H1 (cell line): Measurements from ENCODE around the gene SPATA19. TPM values are rescaled to one million over a fixed set of nuclear protein-coding genes. Genes with fewer than 3 reads are reported as not detected.

Source experiments
- CTCF ChIA-PET: fragments of 300-600 bp; sonication (Branson Sonifier 250); formaldehyde crosslinking; loops from one replicate; lab custom pipeline; 2021; ENCODE audit not compliant: partially characterized antibody; lab: Charles Lee
- POLR2A ChIA-PET: fragments of 300-600 bp; sonication (Branson Sonifier 250); formaldehyde crosslinking; loops from one replicate; lab custom pipeline; 2021; ENCODE audit warnings: inconsistent platforms; ENCODE audit not compliant: partially characterized antibody; lab: Charles Lee
- DNase-seq, 2 experiments: peaks; one replicate each; pipeline versions ENCODE4 v3.0.0 to v3.0.0-alpha.2; 2010 to 2022; ENCODE audit warnings: low spot score in 2 of 2, low read depth in 1 of 2, mixed read lengths in 1 of 2
- FAIRE-seq: peaks from 2 replicates; lab custom pipeline; 2011; peaks lifted over from hg19 to GRCh38; lab: Jason Lieb, UNC
- H2AFZ ChIP-seq: 2 replicates; pipeline ENCODE4 v1.8.1; 2012; ENCODE audit warnings: low read length, inconsistent platforms
- H2AK5ac ChIP-seq: 2 replicates; pipeline ENCODE4 v1.6.1; 2013; ENCODE audit warnings: low read depth, low read length
- H2BK120ac ChIP-seq: replicated peaks from 2 replicates; pipeline ENCODE3; 2013; ENCODE audit warnings: low read depth, low read length, inconsistent platforms
- H2BK12ac ChIP-seq: 2 replicates; pipeline ENCODE4 v1.6.1; 2013; ENCODE audit warnings: low read depth, low read length
- H2BK15ac ChIP-seq: 2 replicates; pipeline ENCODE4 v1.6.1; 2013; ENCODE audit warnings: low read length
- H2BK20ac ChIP-seq: 2 replicates; pipeline ENCODE4 v1.6.1; 2013; ENCODE audit warnings: low read length
- H2BK5ac ChIP-seq: 2 replicates; pipeline ENCODE4 v1.6.1; 2013; ENCODE audit warnings: low read depth, low read length
- H3K14ac ChIP-seq: 2 replicates; pipeline ENCODE4 v1.6.1; 2013; ENCODE audit warnings: inconsistent platforms; ENCODE audit not compliant: insufficient read length
- H3K18ac ChIP-seq: 2 replicates; pipeline ENCODE4 v1.6.1; 2013; ENCODE audit warnings: low read length; ENCODE audit errors: extremely low read depth
- H3K23ac ChIP-seq: 2 replicates; pipeline ENCODE4 v1.6.1; 2013; ENCODE audit warnings: inconsistent platforms; ENCODE audit not compliant: insufficient read length
- H3K23me2 ChIP-seq: 2 replicates; pipeline ENCODE4 v1.6.1; 2013; ENCODE audit warnings: low read depth, low read length
- H3K27ac ChIP-seq: 2 replicates; pipeline ENCODE4 v1.6.1; 2011; ENCODE audit warnings: low read depth, low read length, inconsistent platforms
- H3K27me3 ChIP-seq, 4 experiments: replicated peaks in 1 of 4; 1 replicate in 1 of 4; 2 replicates in 3 of 4; pipeline versions ENCODE4 v1.6.1 to v1.8.1; 2011 to 2013; ENCODE audit warnings: low read length in 3 of 4, mild to moderate bottlenecking in 3 of 4, inconsistent platforms in 2 of 4, mixed read lengths in 2 of 4, moderate library complexity in 1 of 4; ENCODE audit not compliant: control insufficient read depth in 3 of 4, insufficient read depth in 3 of 4; ENCODE audit errors: extremely low read depth in 1 of 4
- H3K36me3 ChIP-seq, 4 experiments: 2 replicates each; pipeline versions ENCODE4 v1.6.1 to v1.8.1; 2011 to 2013; ENCODE audit warnings: mild to moderate bottlenecking in 4 of 4, low read length in 3 of 4, moderate library complexity in 2 of 4, control low read depth in 1 of 4, inconsistent platforms in 1 of 4; ENCODE audit not compliant: insufficient read depth in 4 of 4, control insufficient read depth in 2 of 4
- H3K4ac ChIP-seq: replicated peaks from 2 replicates; pipeline ENCODE3; 2013; ENCODE audit warnings: low read length, low read depth, mixed read lengths, inconsistent platforms; ENCODE audit not compliant: insufficient read length
- H3K4me1 ChIP-seq, 4 experiments: replicated peaks in 1 of 4; 1 replicate in 1 of 4; 2 replicates in 3 of 4; pipeline versions ENCODE4 v1.6.1 to v1.8.1; 2011 to 2013; ENCODE audit warnings: low read length in 3 of 4, inconsistent platforms in 2 of 4, mixed read lengths in 1 of 4; ENCODE audit not compliant: insufficient read depth in 4 of 4, control insufficient read depth in 3 of 4
- H3K4me2 ChIP-seq, 2 experiments: 2 replicates each; pipeline versions ENCODE4 v1.6.1 to v1.8.1; 2011 to 2013; ENCODE audit warnings: low read depth in 2 of 2, low read length in 2 of 2, control low read depth in 1 of 2, inconsistent platforms in 1 of 2, mild to moderate bottlenecking in 1 of 2; ENCODE audit not compliant: insufficient read depth in 1 of 2
- H3K4me3 ChIP-seq, 4 experiments: fragments of 200-600, 300-600 bp in 1 of 4; sonication (generic), shearing (Covaris generic), sonication (Bioruptor Twin) in 1 of 4; 2 replicates each; pipeline versions ENCODE4 v1.5.1 to v1.8.1; 2011 to 2016; ENCODE audit warnings: low read length in 4 of 4, low read depth in 3 of 4, control low read depth in 2 of 4, inconsistent platforms in 2 of 4, mild to moderate bottlenecking in 2 of 4, mixed read lengths in 1 of 4, moderate library complexity in 1 of 4; ENCODE audit not compliant: insufficient read depth in 2 of 4; ENCODE audit errors: extremely low read depth in 1 of 4
- H3K56ac ChIP-seq: replicated peaks from 2 replicates; pipeline ENCODE3; 2013; ENCODE audit warnings: low read depth, mild to moderate bottlenecking, mixed read lengths, low read length, inconsistent platforms; ENCODE audit not compliant: insufficient read length
- H3K79me1 ChIP-seq: 2 replicates; pipeline ENCODE4 v1.6.1; 2013; ENCODE audit warnings: low read depth, low read length, control low read depth
- H3K79me2 ChIP-seq, 2 experiments: 2 replicates each; pipeline versions ENCODE4 v1.6.1 to v1.8.1; 2012 to 2013; ENCODE audit warnings: low read length in 2 of 2, mild to moderate bottlenecking in 2 of 2, inconsistent platforms in 1 of 2; ENCODE audit not compliant: insufficient read depth in 2 of 2, control insufficient read depth in 1 of 2
- H3K9ac ChIP-seq, 4 experiments: replicated peaks in 1 of 4; 1 replicate in 1 of 4; 2 replicates in 3 of 4; pipeline versions ENCODE4 v1.6.1 to v1.8.1; 2011 to 2013; ENCODE audit warnings: low read depth in 3 of 4, low read length in 3 of 4, control low read depth in 2 of 4, mild to moderate bottlenecking in 2 of 4, moderate library complexity in 2 of 4, inconsistent platforms in 1 of 4; ENCODE audit errors: extremely low read depth in 1 of 4
- H3K9me3 ChIP-seq, 2 experiments: 2 replicates each; pipeline versions ENCODE4 v1.6.1 to v1.8.1; 2012 to 2013; ENCODE audit warnings: mild to moderate bottlenecking in 2 of 2, moderate library complexity in 2 of 2, control low read depth in 1 of 2, inconsistent platforms in 1 of 2, low read depth in 1 of 2, low read length in 1 of 2, mixed read lengths in 1 of 2; ENCODE audit not compliant: insufficient read depth in 2 of 2
- H4K20me1 ChIP-seq, 2 experiments: replicated peaks in 1 of 2; 2 replicates each; pipeline versions ENCODE3 to v1.8.1; 2011 to 2013; ENCODE audit warnings: inconsistent platforms in 2 of 2, low read length in 2 of 2, mild to moderate bottlenecking in 1 of 2; ENCODE audit not compliant: insufficient read depth in 2 of 2, control insufficient read depth in 1 of 2
- H4K5ac ChIP-seq: 2 replicates; pipeline ENCODE4 v1.6.1; 2013; ENCODE audit warnings: low read length, low read depth, mixed read lengths, inconsistent platforms; ENCODE audit not compliant: insufficient read length
- H4K8ac ChIP-seq: 2 replicates; pipeline ENCODE4 v1.8.0; 2013; ENCODE audit warnings: mild to moderate bottlenecking, moderate library complexity, low read length, inconsistent platforms; ENCODE audit not compliant: insufficient read depth; ENCODE audit errors: extremely low read depth
- H4K91ac ChIP-seq: replicated peaks from 2 replicates; pipeline ENCODE3; 2013; ENCODE audit warnings: low read length, mixed read lengths, inconsistent platforms; ENCODE audit not compliant: insufficient read length
- BCL11A ChIP-seq, 2 experiments: IDR thresholded peaks; one replicate each; pipeline ENCODE4 v1.6.1; 2011; ENCODE audit warnings: low read depth in 2 of 2, low read length in 2 of 2, mild to moderate bottlenecking in 2 of 2
- CHD1 ChIP-seq: IDR thresholded peaks from 2 replicates; pipeline ENCODE4 v1.6.1; 2012; ENCODE audit warnings: low read depth, low read length, improper control_type of control experiment
- GABPA ChIP-seq: IDR thresholded peaks from 2 replicates; pipeline ENCODE4 v1.6.1; 2011; ENCODE audit warnings: mild to moderate bottlenecking, low read length, moderate library complexity, borderline replicate concordance; ENCODE audit not compliant: insufficient read depth
- GTF2F1 ChIP-seq: IDR thresholded peaks from 2 replicates; pipeline ENCODE4 v1.6.1; 2012; ENCODE audit warnings: low read depth, low read length, improper control_type of control experiment, borderline replicate concordance
- HDAC2 ChIP-seq, 2 experiments: fragments of 300-600 bp in 1 of 2; sonication (generic) in 1 of 2; IDR thresholded peaks; 2 replicates each; pipeline ENCODE4 v1.6.1; 2011 to 2012; ENCODE audit warnings: low read depth in 2 of 2, low read length in 2 of 2, mild to moderate bottlenecking in 2 of 2, moderate library complexity in 2 of 2, borderline replicate concordance in 1 of 2, inconsistent platforms in 1 of 2
- POLR2A ChIP-seq, 2 experiments: IDR thresholded peaks; 1 replicate in 1 of 2; 2 replicates in 1 of 2; pipeline ENCODE4 v1.6.1; 2011; ENCODE audit warnings: low read depth in 2 of 2, low read length in 2 of 2, mild to moderate bottlenecking in 2 of 2; ENCODE audit errors: control extremely low read depth in 1 of 2
- RFX5 ChIP-seq: IDR thresholded peaks from 2 replicates; pipeline ENCODE4 v1.6.1; 2011; ENCODE audit warnings: low read depth, low read length, improper control_type of control experiment, borderline replicate concordance
- SIN3A ChIP-seq, 2 experiments: IDR thresholded peaks in 1 of 2; conservative IDR thresholded peaks in 1 of 2; 2 replicates each; pipeline ENCODE4 v1.6.1; 2011 to 2012; ENCODE audit warnings: low read length in 2 of 2, improper control_type of control experiment in 1 of 2, low read depth in 1 of 2, mild to moderate bottlenecking in 1 of 2
- SP2 ChIP-seq: IDR thresholded peaks from 2 replicates; pipeline ENCODE4 v1.6.1; 2012; ENCODE audit warnings: mild to moderate bottlenecking, low read length, inconsistent platforms
- WGBS, 2 experiments: shearing (Covaris generic) in 1 of 2; methylation state at CpG; one replicate each; pipeline versions ENCODE4 v1.1.6 to v1.1.7; 2013 to 2015; ENCODE audit warnings: low lambda C conversion rate in 2 of 2, mixed read lengths in 2 of 2, inconsistent platforms in 1 of 2, low coverage in 1 of 2, missing lambda C conversion rate in 1 of 2; ENCODE audit not compliant: insufficient replicate concordance in 2 of 2, insufficient coverage in 1 of 2, insufficient read length in 1 of 2; ENCODE audit errors: extremely low coverage in 1 of 2, missing lambda C conversion rate in 1 of 2; 5-methylcytosine and 5-hydroxymethylcytosine counted together
- polyA plus RNA-seq, 7 experiments: library from polyadenylated mRNA; depleted of rRNA in 3 of 7; stranded (reverse) in 5 of 7; unstranded in 2 of 7; fragments of >200 nt in 5 of 7; fragments of 200-250 nt in 2 of 7; gene quantifications; 1 replicate in 5 of 7; 2 replicates in 1 of 7; 4 replicates in 1 of 7; pipeline versions ENCODE4 v1.2.1 to v1.2.3, GENCODE V29; 2011 to 2013; ENCODE audit warnings: missing spikeins in 2 of 7, mixed read lengths in 2 of 7
- total RNA-seq: library from RNA; stranded (reverse); fragmentation: NEBNext Ultra II Directional; extraction: Animal tissue kit (Norgen Biotek cat#: 25700); gene quantifications from 2 replicates; pipeline ENCODE4 v1.2.1, GENCODE V29; 2021

The SPATA19 gene
- total and polyA plus RNA-seq, 2 of the 8 experiments (the other 6 are each of a cell fraction or from before 2014, with no cell fraction given) = not detected

GRCh38 chr11:133797554-133797953 lies 47.8 kb downstream of the SPATA19 start:
- H3K4me1 ChIP-seq = peaks cover 0 to 3% (median 0%) of the 10 kb centered on the region in 4 experiments; a peak in 1 of 7 replicates
- H4K91ac ChIP-seq = no peak overlapping the region
- no peak overlapping the region for H4K5ac ChIP-seq
- peaks cover 4 to 7% of the 10 kb centered on the region in 2 experiments for H3K9me3 ChIP-seq
- H3K79me1 ChIP-seq = no peaks in the 10 kb centered on the region
- no peak overlapping the region for H2BK20ac ChIP-seq
- FAIRE-seq (no peak), DNase-seq (no peak)
- no peaks in the 10 kb centered on the region for H3K23me2 ChIP-seq
- no peak overlapping the region for H3K4ac ChIP-seq
- no peaks in the 10 kb centered on the region for H3K79me2 ChIP-seq
- H4K8ac ChIP-seq = no peak overlapping the region
- H4K20me1 ChIP-seq = no peaks in the 10 kb centered on the region
- no peak overlapping the region for H3K14ac ChIP-seq
- H3K27ac ChIP-seq = no peak overlapping the region
- no peak overlapping the region for H2AK5ac ChIP-seq
- POLR2A ChIA-PET = no interaction called here
- no peak overlapping the region for H2BK15ac ChIP-seq
- H2BK12ac ChIP-seq = no peak overlapping the region
- H3K27me3 ChIP-seq = no peaks in the 10 kb centered on the region
- 79% methylated on average over 6 of the region's 6 CpGs; no CpG with 5 or more reads in 1 of the 2 experiments for WGBS, 2 experiments
- H3K9ac ChIP-seq = no peak overlapping the region
- H3K56ac ChIP-seq = no peak overlapping the region
- no peak overlapping the region for H3K18ac ChIP-seq
- no peak overlapping the region for H3K4me2 ChIP-seq
- no peak overlapping the region for H2BK5ac ChIP-seq
- H3K36me3 ChIP-seq = no peaks in the 10 kb centered on the region
- H3K23ac ChIP-seq = no peak overlapping the region
- no peak overlapping the region for H2AFZ ChIP-seq
- no peak overlapping the region for H2BK120ac ChIP-seq
- CTCF ChIA-PET = no interaction called here
- no peak overlapping the region for H3K4me3 ChIP-seq
- no peak for TF ChIP-seq GTF2F1
- TF ChIP-seq BCL11A (IDR thresholded peaks at IDR 0.05; ENCODE audit: low read depth in 2 of 2, low read length in 2 of 2) = no peak
- TF ChIP-seq CHD1 = no peak
- no peak for TF ChIP-seq HDAC2 (IDR thresholded peaks at IDR 0.05; ENCODE audit: borderline replicate concordance in 1 of 2, low read depth in 2 of 2, low read length in 2 of 2)
- no peak for TF ChIP-seq POLR2A (IDR thresholded peaks at IDR 0.05; ENCODE audit: control extremely low read depth in 1 of 2, low read depth in 2 of 2, low read length in 2 of 2)
- no peak for TF ChIP-seq RFX5
- TF ChIP-seq SIN3A (conservative IDR thresholded peaks at IDR 0.05 in 1 of 2, IDR thresholded peaks at IDR 0.05 in 1 of 2; ENCODE audit: low read depth in 1 of 2, low read length in 2 of 2) = no peak
- no peak for TF ChIP-seq SP2
- no peak for TF ChIP-seq GABPA
- TF ChIP-seq, all 59 proteins: peak for 0
